Stimulated activated CD8-positive, alpha-beta memory T cell treated with anti-CD3 and anti-CD28 coated beads, Interleukin-15, amount 100 ng/mL, for 24 hours (primary cell): ENCODE results near the gene HTT-AS.

Source experiments
- DNase-seq: peaks from one replicate; pipeline ENCODE4 v3.0.0-alpha.2; 2020; ENCODE audit warnings: low read depth

The HTT-AS gene

DNA sequence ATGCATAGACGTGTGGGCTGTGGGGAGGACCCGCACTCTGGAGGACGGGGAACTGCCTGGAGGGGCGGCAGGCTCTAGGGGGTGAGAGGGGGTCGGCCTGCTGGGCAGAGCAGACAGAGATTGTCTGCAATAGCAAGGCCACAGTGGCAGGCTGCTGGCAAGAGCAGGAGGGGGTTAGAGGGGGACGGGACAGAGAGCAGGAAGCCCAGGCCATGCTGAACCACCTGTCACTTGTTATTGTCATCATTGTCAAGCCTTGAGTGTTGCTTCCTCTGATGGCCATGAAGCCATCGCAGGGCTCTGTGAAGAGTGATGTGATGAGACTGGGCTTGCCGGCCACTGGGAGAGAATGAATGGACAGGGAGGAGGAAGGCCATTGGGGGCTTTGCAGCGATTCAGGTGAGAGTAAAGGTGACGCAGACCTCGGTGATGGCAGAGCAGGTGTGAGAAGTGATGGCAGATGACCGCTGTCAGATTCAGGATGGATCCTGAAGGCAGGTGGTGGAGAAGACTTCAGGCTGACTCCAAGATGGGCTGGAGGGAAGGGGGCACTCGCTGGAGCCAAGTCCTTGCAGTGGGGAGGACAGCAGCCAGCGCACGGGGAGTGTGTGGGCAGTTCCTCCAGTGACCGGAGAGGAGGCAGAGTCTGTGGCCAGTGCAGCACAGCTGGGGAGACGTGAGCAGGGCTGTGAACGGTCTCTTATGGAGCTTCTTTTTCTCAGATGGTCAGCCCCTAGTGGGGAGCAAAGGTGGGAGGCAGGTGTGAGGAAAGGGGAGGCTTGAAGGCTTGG, 43.6 kb downstream of the HTT-AS start:
- DNase-seq = no peak

DNA sequence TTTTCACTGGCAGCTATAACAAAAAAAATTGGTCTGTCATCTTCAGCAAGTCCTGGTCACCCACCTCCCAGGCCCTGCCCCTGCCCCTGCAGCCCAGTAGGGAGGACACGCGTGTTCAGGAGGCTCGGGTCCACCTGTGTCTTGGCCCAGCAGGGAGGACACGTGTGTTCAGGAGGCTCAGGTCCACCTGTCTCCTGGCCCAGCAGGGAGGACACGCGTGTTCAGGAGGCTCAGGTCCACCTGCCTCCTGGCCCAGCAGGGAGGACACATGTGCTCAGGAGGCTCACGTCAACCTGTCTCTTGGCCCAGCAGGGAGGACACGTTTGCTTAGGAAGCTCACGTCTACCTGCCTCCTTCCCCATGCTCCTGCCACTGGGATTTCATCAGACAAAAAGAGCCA, 44.9 kb downstream of the HTT-AS start:
- no peak for DNase-seq

DNA sequence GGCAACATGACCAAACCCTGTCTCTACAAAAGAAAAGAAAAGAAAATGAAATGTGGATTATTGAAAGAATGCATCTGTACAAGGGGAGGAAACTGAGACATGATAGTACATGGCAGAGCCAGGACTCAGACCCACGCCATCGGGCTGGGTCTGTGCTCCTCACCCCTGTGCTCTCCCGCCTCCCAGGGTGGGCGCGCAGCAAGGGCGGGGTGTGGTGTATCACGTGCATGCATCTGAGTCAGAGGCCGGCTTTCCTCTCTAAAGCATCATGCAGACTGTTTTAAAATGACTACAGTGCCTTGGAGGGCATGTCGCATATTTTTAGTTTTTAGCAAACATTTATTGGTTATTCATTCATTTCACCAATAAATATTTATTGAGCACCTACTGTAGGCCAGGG, 47.8 kb downstream of the HTT-AS start:
- no peak for DNase-seq

DNA sequence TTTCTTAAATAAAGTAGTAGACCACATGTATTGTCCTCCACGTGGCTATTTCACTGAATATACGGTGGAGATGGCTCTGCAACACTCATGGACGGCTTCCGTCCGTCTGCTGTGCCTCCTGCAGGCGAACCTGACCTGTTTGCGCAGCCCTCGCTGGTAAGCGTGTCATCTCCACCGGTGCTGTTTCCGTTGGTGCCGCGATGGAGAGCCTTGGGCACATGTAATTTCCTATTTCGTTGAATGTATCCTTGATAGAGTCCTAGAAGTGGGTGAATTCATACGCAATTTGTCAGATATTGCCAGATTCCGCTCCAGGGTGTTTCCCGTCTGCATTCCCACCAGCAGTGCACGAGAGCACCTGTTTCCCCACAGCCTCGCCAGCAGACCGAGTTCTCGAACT, 48.5 kb downstream of the HTT-AS start:
- no peak for DNase-seq

DNA sequence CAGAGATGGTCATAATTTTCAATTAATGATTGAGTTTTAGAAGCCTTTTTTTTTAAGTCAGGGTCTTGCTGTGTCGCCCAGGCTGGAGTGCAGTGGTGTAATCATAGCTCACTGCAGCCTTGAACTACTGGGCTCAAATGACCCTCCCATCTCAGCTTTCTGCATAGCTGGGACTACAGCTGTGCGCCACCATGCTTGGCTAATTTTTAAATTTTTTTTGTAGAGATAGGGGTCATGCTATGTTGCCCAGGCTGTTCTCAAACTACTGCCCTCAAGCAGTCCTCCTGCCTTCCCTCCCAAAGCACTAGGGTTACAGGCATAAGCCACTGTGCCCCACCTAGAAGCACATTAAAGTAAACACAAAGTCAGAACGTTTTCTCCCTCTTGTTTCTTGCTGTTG, 51.7 kb downstream of the HTT-AS start:
- no peak for DNase-seq

DNA sequence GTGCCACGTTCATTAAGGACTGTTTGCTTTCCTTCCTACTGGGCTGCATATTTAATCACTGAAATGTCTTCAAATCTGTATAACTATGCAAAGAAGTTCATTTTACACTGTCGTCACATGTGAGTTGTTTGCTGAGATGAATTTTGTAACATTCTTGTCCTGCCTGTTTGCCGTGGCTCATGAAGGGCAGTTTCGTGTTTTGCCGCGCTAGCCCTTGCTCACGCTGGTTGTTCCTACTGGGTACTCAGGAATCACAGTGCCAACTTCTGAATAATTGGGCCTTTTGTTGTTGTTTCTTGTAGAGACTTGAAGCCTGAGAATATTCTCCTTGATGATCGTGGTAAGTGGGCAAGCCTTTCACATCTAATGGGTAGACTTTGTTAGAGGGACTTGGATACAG, 52.2 kb downstream of the HTT-AS start:
- DNase-seq = no peak

DNA sequence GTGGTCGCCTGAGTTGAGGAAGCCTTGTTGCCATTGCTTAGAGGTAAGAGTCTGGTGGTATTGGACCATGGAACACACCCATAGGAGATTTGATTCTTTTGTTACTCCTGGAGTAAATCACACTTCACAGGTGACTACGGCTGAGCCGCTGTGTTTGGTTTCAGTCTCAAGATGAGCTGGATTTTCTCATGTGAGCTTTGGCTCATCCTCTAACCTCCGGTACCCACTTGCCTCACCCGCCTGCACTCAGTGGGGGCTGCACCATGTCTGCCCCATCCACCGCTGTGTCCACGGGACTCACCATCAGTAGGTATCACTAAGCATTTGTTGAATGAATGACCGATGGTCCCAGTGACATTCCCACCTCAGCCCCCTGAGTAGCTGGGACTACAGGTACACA, 52.7 kb downstream of the HTT-AS start:
- no peak for DNase-seq

DNA sequence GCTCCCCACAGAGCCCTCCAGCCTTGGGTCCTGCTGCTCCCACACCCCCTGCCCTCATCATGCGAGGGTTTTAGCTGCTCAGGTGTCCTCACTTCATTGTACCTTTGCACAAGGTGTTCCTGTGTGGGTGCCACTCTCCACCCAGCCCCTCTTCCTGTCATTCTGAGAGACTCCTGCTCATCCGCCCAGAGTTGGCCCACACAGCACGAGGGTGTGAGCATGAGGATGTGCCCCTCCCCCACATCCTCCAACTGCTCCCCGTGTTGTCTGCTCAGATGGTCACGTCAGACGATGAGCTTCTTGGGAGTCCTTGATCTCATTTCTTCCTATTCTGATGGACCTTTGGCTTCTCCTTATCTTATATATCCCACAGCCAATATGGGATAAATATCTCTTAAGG, 53.2 kb downstream of the HTT-AS start:
- DNase-seq = no peak

DNA sequence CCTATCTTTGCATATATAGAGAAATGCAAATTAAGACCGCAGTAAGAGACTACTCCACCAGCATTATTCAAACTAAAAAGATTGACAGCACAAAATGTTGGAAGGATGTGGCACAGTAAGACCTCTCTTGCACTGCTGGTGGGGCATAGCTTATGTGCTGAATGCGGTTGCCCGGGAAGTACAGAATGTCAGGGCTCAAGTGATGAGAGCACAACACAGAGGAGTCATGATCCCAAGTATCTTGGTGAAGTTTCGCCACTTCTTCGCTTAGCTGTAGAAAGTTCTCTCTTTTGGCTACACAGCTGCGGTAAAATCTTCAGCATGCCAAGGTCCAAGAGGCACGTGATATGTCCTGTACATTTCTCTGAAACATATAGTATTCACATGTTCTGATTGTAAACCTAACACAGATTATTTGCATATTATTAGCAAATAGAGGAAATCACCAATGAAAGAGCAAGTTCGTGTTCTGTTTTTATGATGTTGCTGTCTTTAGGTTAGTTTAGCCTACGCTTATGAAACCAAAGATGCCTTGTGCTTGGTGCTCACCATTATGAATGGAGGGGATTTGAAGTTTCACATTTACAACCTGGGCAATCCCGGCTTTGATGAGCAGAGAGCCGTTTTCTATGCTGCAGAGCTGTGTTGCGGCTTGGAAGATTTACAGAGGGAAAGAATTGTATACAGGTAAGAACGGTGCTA, 55.0 kb downstream of the HTT-AS start:
- no peak for DNase-seq

DNA sequence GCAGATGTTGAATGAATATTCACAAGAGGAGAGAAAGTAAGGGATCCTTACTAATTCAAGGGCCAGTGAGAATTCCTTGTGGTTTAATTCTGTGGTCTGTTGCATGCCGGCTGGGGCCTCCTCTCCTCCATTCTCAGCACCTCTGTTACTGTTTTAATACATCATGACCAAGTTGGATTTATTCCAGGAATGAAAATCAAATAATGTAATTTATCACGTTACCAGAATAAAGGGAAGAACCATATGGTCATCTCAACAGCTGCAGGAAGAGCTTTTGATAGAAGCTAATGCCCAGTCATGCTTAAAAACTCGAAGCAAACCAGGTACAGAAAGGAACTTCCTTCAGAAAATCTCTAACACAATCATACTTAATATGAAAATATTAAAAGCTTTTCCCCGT, 56.8 kb downstream of the HTT-AS start:
- no peak for DNase-seq

DNA sequence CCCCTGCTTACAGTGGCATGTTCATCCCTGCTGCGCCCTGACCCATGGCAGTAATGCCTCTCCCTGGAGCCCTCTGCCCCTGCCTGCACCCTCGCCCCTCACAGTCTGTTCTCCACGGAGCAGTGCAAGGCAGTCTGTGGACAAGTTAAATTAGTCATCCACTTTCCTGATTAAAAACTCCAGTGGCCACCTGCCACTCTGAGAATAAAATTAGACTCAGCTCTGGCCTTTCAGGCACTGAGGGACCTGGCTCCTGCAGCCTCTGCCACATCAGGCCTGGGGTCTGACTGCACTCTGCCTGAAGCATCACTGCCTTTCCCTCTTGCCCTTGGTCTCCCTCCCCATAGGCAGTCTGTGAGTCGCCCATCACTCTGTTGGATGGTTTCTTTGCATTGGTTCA, 57.4 kb downstream of the HTT-AS start:
- DNase-seq = no peak

DNA sequence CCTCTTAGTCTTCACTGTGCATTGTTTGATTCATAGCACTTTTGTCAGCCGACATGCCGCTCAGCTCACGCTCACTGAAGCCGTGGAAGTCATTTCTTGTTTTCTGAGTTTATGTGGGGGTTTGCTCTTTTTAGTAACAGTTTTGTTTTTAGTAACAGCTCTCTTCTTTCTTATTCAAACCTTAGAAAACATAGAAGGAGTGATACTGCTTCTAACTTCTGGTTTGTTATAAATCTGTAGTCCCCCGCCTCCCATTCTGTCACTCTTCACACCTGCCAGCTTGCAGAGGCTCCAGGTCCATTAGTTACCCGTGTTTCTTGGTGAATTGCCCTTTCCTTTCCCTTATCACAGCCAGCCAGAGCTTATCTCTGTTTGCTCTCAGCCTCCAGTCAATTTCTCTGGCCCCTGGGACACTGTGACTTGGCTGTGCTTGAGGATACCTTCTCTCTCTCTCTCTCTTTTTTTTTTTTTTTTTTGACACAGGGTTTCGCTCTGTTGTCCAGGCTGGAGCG, 60.4 kb downstream of the HTT-AS start:
- no peak for DNase-seq
